KG1 (cell line): Measurements from ENCODE around the gene PVALEF.
A peak's percentile ranks its signal among the peaks of the same experiment; 100 is the strongest.

Source experiments
- DNase-seq: peaks from one replicate; lab custom pipeline; 2025; lab: John Stamatoyannopoulos, UW

Gene PVALEF

GRCh38 chr17:81128774-81129173, 36.5 kb upstream of the PVALEF start:
- DNase-seq, result no peak

DNA sequence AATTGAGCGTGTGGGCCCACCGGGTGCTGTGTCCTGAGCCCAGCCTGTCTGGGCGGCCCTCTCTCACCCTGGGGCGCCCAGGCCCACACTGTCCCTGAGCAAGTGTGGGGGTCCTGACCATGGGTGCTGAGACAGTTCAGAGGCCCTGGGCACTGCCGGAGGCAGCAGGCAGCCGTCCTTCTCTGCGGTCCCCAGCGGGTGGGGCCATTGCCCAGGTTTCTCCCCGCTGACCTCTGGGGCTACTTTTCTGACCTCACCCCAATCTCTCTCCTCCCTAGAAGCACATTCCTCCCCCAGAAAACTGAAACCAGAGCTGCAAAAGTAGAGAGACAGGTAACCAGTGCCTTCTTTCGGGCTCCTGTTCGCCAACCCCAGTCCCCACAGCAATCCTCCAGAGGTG, 36.0 kb upstream of the PVALEF start:
- DNase-seq, result no peak

- no peak for DNase-seq
These were observed 35.5 kb upstream of the PVALEF start for GRCh38 chr17:81129711-81130367.

DNA sequence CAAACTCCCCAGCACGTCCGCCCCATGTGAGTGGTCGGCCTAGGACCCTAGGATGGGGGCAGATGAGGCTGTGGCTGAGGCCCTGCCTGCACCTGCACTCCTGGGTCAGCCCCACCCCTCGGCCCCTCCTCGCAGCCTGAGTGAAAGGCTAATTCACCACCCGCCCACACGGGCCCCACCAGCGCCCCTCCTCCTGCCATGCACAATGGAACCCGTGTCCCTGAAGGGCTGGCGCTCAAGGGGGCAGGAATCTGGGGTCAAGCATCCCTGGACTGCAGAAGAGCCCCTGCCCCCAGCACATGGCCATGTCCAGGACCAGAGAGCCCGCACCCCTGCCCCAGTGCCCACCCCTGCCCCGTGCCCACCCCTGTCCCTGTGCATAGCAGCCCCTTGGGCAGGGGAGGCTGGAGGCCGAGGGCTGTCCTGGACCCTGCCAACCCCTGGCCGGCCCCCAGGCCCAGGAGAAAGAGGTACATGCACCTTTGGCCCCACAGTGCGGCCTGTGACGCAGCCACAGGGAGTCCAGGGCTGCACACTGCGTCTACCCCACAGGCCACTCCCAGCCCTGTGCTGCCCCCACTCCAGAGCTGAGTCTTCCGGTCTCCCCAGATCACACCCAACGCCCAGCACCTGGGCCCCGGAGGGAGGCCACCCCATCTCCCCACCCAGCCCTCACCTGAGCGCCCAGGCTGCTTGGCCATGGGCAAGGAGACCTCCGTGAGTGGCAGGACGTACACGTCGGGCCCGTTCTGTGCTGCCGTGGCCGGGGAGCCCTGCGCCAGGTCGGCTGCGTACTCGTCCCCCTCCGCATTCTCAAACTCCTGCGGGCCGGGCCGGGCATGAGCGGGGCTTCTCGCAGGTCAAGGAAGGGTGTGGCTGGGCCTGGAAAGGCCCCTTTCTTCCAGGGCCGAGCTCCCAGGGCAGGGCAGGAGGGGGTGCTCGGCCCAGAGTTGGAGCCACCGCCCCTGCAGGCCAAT, 34.6 kb upstream of the PVALEF start:
- DNase-seq, result no peak

DNA sequence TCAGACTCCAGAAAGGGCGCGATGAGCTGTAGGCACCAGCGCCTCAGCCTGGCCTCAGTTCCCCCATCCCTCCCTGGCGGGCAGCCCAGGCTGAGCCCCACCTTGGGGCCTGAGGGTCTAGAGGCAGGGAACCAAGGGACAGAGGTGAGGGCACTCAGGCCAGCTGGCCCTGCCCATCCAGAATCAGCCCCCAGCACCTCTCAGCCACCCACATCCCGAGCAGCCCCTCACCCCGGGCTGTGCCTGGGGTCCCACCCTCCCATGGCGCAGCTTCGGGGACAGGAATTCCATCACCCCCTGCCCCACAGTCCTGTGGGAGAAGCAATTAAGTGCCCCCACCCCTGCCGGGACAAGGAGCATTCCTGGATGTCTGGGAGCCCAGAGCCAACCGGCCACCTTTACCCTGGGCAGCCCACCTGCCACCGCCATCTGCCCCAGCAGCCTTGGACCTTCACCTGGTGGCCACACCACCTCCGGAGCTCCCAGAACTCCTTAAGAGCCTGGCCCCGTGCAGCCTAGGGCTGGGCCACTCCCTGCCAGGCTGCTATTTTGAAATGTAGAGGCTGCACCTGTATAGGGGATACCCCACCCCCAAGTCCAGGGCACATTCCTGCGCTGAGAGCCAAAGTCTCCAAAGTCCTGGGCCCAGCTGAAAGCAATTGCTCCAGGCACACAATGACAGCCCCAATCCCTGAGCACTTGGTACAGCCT, 33.7 kb upstream of the PVALEF start:
- no peak for DNase-seq

DNA sequence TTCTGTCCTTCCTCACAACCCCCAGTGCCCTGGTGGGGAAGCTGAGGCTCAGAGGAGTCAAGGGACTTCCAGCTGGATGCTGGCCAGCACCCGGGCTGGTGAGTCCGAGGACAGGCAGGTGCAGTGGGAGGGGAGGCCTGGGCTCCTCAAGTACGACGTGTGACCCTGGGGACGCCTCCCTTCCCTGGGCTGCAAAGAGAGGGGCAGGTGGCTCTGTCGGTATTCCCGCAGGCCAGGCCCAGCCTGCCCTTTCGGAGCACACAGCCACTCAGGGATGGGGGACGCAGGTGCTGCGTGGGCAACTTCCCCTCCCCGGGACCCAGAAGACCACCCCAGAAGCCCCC, 33.1 kb upstream of the PVALEF start:
- no peak for DNase-seq

GRCh38 chr17:81132770-81133723, 32.3 kb upstream of the PVALEF start:
- no peak for DNase-seq

- DNase-seq, result no peak
These were observed 31.1 kb upstream of the PVALEF start for GRCh38 chr17:81134064-81134781.

GRCh38 chr17:81135505-81136278, 29.6 kb upstream of the PVALEF start:
- DNase-seq, result no peak

DNA sequence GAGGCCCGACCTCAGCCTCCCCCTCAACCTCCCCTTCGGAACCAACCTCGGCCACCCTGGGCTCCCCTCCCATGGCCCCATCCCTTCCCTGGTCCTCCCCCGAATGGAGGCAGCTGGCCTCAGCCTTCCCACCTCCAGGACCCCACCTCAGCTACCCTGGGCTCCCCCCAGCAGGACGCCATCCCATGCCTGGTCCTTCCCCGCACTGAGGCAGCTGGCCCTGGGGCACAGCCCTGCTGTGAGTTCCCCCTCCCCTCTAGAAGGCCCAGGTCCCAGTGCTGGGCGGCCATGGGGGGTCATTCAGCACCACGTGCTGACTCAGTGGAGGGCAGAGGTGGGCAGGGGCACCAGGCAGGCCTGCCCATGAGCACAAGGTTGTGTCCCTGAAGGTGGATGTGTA, 28.9 kb upstream of the PVALEF start:
- DNase-seq, result no peak

GRCh38 chr17:81137248-81137647, 28.1 kb upstream of the PVALEF start:
- DNase-seq, result no peak

- DNase-seq, result no peak
These were observed 27.2 kb upstream of the PVALEF start for GRCh38 chr17:81138083-81138482.

- no peak for DNase-seq
These were observed 26.8 kb upstream of the PVALEF start for GRCh38 chr17:81138500-81138899.

GRCh38 chr17:81139428-81139827, 25.9 kb upstream of the PVALEF start:
- no peak for DNase-seq

DNA sequence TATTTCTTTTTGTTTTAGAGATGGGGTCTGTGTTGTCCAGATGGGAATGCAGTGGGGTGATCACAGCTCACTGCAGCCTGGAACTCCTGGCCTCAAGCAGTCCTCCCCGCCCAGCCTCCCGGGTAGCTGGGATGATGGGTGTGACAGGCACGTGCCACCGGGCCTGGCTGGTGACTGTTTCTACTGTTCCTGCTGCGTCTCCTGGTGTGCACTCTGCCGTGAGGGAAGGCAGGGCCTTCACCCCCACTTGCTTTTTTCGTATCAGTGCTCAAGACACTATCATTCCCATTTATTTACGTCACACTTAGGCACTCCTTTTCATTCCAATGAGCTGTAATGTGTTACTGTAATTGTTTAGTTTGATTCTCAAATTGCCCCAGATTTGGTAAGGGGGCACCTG, 25.3 kb upstream of the PVALEF start:
- DNase-seq, result no peak

DNA sequence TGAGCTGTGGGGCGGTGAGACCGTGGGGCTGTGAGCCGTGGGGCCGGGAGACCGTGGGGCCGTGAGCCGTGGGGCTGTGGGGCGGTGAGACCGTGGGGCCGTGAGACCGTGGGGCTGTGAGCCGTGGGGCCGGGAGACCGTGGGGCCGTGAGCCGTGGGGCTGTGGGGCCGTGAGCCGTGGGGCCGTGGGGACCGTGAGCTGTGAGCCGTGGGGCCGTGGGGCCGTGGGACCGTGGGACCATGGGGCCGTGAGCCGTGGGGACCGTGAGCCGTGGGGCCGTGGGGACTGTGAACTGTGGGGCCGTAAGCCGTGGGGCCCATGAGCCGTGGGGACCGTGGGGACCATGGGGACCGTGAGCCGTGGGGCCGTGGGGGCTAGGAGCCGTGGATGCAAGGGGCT, 24.6 kb upstream of the PVALEF start:
- no peak for DNase-seq

DNA sequence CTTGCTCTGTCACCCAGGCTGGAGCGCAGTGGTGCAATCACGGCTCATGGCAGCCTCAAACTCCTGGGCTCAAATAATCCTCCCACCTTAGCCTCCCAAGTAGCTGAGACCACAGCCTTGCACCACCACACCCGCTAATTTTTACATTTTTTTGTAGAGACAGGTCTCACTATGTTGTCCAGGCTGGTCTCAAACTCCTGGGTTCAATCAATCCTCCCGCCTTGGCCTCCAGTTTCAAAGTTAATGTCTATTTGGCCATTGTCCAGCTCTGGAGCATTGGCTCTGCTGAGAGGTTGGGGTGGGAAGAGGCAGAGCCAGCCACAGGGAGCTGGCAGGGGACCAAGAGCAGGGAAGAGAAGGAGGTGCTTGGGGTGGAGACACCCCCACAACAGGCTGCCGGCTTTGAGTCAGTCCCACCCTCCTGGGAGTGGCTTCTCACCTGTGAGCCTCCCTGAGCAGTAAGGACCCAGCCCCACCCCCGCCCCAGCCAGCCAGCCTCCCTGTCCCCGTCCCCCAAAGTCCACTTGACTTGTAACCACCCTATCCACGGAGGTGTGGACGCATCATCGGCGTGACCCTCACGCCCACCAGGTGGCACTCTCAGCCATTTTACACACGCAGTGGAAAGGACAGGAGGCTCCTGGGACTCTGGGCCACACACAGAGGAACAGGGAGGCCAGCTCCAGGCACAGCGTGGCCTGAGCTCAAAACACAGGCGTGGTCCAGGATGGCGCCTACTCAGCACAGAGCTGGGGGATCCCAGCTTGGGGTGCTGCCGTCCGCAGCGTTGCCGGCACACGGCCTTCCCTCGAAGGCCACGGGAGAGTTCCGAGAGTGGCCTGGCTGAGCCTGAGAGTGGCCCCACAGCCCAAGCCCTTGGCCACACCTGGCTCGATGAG, 22.8 kb upstream of the PVALEF start:
- peak; percentile 20 for DNase-seq

DNA sequence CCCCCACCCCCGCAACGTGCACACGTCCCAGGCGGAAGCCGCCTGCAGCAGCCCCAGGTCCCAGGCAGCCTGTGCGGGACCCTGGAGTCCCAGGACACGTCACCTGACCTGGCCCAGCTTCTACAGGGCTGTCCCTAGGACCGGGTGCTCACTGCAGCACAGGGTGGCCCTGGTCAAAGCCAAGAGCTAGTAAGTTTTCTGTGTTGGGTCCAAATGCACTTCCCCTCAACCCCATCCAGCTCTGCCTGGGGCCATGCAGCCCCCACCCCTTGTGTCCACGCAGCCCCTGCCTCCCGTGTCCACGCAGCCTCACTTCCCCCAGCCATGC, 22.1 kb upstream of the PVALEF start:
- DNase-seq, result no peak

- no peak for DNase-seq
These were observed 21.4 kb upstream of the PVALEF start for GRCh38 chr17:81143717-81144422.
